ENCODE results near the gene TMEM239.
"Not testable (repeated sequence)": the region's sequence is repeated elsewhere in the genome, so short reads cannot be mapped to it uniquely, and the experiment has no call there.

TMEM239 gene

GRCh38 chr20:2816030-2816582, at the start of gene TMEM239:
TMEM239 (plus strand) TSS chr20:2816364; CDS start chr20:2816555, 191 bp downstream.
- no peak for DNase-seq (ENCODE audit: low read depth)

GRCh38 chr20:2767768-2768631, 48.2 kb upstream of the TMEM239 start:
- DNase-seq (ENCODE audit: low read depth) = no peak

- DNase-seq (ENCODE audit: low read depth) = no peak
Measured at GRCh38 chr20:2768632-2769015, 47.5 kb upstream of the TMEM239 start.

- DNase-seq (ENCODE audit: low read depth) = not testable (repeated sequence)
Measured at GRCh38 chr20:2770091-2770490, 46.1 kb upstream of the TMEM239 start.

DNA sequence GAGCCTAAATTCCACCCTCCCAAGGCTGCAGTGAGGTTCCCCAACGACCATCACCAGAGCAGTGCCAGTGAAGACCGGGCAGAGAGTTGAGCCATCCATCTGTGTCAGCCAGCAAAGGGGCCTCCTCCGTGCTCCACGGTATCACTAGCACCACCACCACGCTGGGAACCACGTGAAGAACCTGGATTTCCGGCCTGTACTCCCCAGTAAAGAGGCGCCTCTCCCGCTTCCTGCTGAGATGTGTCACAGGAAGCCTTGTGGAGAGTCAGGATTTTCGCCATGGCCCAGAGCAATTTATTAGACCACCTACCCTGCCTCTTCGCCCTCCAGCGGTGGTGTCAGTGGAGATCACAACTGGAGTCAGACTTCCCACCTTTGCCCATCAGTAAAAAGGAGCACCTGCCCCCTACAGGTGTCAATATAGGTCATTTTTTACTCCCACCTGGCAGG, 44.5 kb upstream of the TMEM239 start:
- DNase-seq (ENCODE audit: low read depth) = no peak

GRCh38 chr20:2773812-2774211, 42.4 kb upstream of the TMEM239 start:
- no peak for DNase-seq (ENCODE audit: low read depth)

GRCh38 chr20:2775139-2775538, 41.0 kb upstream of the TMEM239 start:
- no peak for DNase-seq (ENCODE audit: low read depth)

DNA sequence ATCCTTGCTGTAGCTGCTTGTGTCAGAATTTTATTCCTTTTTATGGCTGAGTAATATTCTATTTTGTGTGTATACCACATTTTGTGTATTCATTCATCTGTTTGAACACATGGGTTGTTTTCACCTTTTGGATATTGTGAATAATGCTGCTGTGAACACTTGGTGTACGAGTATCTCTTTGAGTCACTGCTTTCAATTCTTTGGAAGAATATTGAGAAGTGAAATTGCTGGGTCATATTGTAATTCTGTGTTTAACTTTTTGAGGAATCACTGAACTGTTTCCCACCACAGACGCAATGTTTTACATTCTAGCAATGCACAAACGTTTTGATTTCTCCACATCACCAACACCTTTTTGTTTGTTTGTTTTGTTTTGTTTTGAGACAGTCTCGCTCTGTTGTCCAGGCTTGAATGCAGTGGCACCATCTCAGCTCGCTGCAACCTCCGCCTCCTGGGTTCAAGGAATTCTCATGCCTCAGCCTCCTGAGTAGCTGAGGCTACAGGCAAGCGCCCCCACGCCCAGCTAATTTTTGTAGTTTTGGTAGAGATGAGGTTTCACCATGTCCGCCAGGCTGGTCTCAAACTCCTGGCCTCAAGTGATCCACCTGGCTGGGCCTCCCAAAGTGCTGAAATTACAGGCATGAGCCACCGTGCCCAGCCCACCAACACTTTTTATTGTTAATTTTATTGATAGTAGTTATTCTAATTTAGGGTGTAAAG, 37.4 kb upstream of the TMEM239 start:
- no peak for DNase-seq (ENCODE audit: low read depth)

DNA sequence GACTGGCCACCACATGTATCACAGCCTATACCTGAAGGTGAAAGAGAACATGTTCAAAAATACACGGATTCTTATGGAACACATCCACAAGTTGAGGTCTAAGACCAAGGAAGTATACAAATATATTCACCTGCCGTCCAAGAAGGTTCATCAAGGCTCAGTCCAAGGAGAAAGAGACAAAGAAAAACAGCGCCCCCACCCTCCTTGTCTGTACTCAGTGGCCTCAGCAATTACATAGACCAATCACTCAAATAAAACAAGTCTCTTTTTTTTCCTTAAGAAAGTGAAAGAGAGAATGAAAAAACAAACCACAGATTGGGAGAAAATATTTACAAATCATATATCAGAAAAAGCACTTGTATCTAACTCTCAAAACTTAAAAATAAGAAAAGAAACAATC, 35.2 kb upstream of the TMEM239 start:
- no peak for DNase-seq (ENCODE audit: low read depth)

DNA sequence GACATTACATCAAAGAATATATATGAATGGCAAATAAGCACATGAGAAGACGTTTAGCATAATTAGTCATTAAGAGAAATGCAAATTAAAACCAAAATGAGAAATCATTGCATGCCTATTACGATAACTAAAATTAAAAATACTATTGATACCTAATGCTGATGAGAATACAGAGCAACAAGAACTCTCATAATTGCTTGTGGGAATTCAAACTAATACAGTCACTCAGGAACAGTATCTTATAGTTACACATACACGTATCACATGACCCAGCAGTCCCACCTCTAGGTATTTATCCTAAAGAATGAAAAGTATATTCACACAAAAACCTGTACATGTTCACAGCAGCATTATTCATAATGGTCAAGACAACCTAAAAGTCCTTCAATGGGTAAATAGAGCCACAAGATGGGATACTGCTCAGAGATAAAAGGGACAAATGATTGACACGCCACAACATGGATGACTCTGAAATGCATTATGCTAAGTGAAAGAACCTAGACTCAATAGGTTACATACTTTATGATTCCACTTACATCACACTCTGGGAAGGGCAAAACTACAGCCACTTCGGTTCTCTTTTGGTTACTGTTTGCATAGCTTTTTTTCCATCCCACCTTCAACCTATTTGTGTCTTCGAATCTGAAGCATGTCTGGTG, 32.1 kb upstream of the TMEM239 start:
- no peak for DNase-seq (ENCODE audit: low read depth)

- no peak for DNase-seq (ENCODE audit: low read depth)
Measured at GRCh38 chr20:2793471-2793870, 22.7 kb upstream of the TMEM239 start.

- DNase-seq (ENCODE audit: low read depth) = no peak
Measured at GRCh38 chr20:2794202-2794748, 21.9 kb upstream of the TMEM239 start.

- no peak for DNase-seq (ENCODE audit: low read depth)
Measured at GRCh38 chr20:2794866-2795447, 21.2 kb upstream of the TMEM239 start.

DNA sequence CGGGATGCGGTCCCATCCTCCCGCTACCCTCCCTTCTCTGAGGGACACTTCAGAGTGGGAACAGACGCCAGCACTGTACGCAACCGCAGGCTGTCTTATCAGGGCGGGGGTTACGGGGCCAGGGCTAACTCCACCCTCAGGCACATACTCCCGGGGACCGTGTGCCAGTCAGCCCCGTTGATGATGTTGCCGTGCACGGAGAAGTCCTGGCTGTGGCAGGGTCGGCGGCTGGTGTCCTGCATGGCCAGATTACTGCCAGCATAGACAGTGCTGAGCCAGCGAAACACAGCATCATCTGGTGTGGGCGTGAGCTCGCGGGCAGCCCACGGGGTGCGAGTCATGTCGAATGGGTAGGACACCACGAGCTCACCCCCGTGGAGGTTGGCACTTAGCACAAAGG, 20.7 kb upstream of the TMEM239 start:
- no peak for DNase-seq (ENCODE audit: low read depth)

DNA sequence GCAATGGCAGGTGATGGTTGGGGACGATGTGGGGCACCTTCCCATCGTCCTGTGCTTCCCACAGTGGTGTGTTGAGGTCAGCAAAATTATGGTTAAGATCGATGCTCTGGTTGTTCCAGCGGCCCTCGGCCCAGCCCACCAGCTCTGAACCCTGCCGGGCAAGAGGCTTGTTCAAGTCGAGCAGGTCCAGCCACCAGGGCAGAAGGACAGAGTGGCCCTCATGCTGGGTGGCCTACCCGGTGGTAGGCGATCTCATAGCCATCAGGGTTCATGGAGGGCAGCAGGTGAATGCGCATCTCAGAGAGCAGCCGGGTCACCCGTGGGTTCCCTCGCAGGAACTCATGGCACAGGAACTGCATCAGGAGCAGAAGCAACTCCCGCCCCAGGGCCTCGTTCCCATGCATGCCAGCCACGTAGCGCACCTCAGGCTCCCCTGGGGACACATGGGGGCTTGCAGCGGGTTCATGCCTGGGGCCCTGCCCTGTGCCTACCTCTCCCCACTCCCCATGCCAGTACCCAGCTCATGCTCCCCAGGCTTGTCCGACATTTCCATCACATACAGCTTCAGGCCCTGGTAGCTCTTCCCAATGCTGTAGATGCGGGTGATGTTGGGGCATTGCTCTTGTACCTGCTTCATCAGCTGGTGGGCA, 20.0 kb upstream of the TMEM239 start:
- no peak for DNase-seq (ENCODE audit: low read depth)

GRCh38 chr20:2797136-2797983, 18.8 kb upstream of the TMEM239 start:
- no peak for DNase-seq (ENCODE audit: low read depth)

GRCh38 chr20:2798095-2798805, 17.9 kb upstream of the TMEM239 start:
- no peak for DNase-seq (ENCODE audit: low read depth)

DNA sequence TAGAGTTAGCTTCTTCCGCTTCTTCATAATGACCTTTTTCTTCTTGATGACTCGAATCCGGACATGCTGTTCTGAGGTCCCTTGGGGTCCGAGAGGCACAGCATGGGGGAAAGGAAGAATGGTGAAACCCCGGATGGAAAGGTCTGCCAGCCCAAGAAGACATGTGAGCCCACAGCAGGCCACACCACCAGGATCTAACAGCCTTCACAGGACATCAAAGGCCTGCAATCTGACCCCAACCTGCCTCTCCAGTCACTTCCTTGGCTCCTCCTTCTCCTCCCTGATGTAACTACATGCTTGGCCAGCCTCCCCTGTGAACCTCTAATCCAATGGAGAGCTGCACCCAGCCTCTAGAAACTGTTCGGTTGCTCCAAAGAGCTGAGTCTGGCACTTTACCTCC, 17.4 kb upstream of the TMEM239 start:
- no peak for DNase-seq (ENCODE audit: low read depth)

DNA sequence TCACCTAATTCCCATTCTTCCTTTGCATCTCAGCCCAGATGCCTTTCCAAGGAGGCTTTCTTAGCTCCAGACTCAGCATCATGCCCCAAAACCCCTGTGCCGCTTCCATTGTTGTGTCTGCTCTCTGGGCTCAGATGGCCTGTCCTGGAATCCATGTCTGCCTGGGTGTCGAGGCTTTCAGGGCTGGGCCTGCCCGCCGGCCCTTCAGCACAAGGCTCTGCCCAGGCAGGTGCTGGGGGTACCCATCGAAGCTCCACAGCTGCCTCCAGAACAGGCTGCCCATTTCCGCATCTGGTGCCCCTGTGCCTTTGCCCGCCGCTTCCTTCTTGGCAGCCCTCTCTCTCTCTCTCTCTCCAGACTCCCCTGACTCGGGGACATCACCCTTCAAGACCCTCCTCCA, 16.9 kb upstream of the TMEM239 start:
- no peak for DNase-seq (ENCODE audit: low read depth)

All from HS-5 (cell line).